GM03348 (cell line): ENCODE data around the gene AKAP6.
"Not testable (repeated sequence)": the region's sequence is repeated elsewhere in the genome, so short reads cannot be mapped to it uniquely, and the experiment has no call there.

Experiments used
- DNase-seq: peaks from one replicate; pipeline ENCODE4 v3.0.0; 2012; ENCODE audit warnings: low spot score

AKAP6 gene

DNA sequence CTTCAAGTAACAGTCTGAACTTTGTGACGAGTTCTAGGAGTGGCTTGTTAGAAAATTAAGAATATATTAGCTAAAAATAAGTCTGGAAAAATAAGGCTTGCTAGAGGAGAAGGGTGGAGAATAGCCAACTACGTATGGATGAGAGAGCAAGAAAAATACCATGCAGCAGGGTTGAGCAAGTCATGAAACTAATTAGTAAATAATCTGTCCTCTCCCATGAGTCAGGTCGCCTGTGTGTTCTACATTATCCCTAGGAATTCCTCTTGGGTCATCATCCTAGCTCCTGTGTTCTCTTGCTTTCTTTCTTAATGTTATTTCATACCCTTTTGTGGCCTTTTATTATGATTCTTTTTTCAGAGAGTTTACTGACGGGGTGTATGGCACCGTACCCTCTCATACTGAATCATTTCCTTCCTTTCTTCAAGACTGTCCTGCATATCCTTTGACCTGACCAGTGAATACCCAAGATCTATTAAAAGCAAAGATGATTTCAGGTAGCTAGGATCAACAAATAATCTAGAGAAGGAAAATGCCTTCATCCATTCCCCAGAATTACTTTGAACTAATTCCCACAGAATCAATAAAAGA is 432.4 kb downstream of the AKAP6 start:
- peak; percentile 16 for DNase-seq

GRCh38 chr14:32762886-32763285 is 433.8 kb downstream of the AKAP6 start:
- no peak for DNase-seq

DNA sequence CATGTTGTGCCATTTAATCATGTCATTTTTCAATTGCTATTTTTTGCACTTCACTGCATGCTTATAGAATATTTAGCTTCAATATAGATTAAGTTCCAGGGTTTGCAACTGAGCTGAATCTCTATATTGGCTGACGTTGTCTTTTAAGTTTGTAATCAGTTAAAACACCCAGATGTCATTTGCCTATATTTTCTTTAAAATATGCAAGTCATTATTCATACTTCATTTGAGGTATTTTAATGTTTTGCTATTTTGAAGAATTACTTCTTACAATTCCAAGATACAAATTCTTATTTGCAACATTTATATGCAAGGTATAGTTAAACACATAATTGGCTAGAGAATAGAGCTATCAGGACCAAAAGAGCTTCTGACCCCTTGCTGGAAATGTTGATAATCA is 434.6 kb downstream of the AKAP6 start:
- DNase-seq = no peak

DNA sequence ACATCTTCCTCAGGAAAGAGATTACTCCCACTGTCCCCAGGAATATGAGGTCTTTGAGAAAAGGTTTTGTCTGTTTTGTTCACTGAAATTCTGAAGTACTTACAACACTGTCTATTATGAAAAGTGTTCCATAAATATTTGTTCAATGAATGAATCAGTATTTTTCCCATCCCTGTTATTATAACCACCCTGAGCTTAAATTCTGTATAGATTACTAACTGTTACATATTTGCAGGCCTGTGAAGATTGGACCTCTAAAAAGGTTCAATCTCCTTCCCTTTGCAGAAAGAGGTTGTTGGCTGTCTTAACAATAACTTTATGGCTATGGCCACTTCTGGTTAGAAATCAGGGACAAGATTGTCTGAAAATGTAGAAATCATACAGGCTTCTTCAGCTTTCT is 435.0 kb downstream of the AKAP6 start:
- no peak for DNase-seq

- no peak for DNase-seq
Observed at GRCh38 chr14:32770422-32770821, 441.3 kb downstream of the AKAP6 start.

GRCh38 chr14:32774214-32774613 is 445.1 kb downstream of the AKAP6 start:
- DNase-seq = no peak

DNA sequence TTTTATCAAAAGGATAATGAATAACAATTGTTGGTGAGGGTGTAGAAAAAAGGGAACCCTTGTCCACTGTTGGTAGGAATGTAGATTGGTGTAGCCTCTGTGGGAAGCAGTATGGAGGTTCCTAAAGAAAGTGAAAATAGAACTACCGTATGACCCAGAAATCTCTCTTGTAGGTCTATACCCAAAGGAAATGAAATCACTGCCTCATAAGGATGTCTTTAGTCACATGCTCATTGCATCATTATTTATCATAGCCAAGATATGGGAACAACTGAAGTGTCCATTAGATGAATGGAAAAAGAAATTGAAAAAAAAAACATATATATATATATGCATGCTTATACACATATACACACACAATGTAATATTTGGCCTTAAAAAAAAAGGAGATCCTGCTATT is 450.7 kb downstream of the AKAP6 start:
- no peak for DNase-seq

- no peak for DNase-seq
Observed at GRCh38 chr14:32784405-32784804, 455.3 kb downstream of the AKAP6 start.

GRCh38 chr14:32785585-32785984 is 456.5 kb downstream of the AKAP6 start:
- DNase-seq = no peak

- DNase-seq = no peak
Observed at GRCh38 chr14:32786886-32787285, 457.8 kb downstream of the AKAP6 start.

DNA sequence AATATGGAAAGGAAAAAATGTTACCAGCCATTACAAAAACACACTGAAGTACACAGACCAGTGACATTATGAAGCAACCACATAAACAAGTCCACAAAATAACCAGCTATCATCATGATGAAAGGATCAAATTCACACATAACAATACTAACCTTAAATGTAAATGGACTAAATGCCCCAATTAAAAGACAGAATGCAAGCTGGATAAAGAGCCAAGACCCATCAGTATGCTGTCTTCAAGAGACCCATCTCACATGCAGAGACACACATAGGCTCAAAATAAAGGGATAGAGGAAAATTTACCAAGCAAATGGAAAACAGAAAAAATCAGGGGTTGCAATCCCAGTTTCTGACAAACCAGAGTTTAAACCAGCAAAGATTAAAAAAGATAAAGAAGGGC is 463.9 kb downstream of the AKAP6 start:
- not testable (repeated sequence) for DNase-seq

DNA sequence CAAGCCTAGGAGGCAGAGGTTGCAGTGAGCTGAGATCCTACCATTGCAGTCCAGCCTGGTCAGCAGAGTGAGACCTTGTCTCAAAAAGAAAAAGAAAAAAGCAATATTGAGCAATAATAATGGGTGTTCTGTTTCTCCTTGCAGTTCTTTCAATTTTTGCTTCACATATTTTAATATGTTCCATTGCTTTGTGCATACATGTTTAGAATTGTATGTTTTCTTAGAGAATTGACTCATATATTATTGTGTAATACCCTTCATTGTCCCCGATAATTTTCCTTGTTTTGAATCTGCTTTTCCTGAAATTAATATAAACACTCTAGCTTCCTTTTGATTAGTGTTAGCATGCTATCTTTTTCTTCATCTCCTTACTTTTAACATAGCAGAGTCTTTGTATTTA is 471.2 kb downstream of the AKAP6 start:
- no peak for DNase-seq

DNA sequence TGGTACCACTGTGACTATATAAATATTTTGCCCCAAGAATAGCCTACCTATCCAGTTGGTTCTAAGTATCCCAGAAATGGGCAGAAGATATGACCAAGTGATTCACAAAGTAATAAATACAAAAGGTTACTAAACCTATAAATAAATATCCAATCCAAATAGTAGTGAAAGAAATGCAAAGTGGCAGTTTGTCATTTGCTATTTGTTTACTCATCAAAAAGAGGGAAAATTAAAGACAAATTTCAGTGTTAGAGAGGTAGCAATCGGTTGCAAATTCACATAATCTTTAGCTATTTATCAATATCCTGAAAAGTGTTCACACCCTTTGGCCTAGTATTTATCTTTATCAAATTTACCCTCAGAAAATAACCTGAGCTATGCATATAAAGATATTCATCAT is 473.2 kb downstream of the AKAP6 start:
- no peak for DNase-seq

GRCh38 chr14:32805979-32806378 is 476.9 kb downstream of the AKAP6 start:
- DNase-seq = no peak

DNA sequence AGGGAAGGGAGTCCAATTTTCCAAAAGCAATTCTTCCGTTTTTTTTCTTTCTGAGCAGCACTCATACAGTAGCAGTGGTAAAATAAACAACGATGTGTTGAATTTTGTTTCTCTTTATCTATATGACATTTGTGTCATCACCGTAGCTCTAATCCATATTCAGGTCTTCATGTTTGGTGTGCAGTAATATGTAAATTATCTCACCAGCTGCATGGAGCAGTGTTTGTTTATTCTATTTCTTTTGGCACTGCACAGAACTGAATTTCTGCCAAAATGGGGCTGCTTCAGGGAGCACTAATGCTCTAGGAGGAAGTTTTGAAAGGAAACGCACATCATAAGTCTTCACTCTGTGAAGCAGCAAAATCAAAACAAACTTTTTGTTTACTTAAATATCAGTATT is 479.5 kb downstream of the AKAP6 start:
- DNase-seq = peak; percentile 5

- no peak for DNase-seq
Observed at GRCh38 chr14:32809255-32809654, 480.2 kb downstream of the AKAP6 start.

DNA sequence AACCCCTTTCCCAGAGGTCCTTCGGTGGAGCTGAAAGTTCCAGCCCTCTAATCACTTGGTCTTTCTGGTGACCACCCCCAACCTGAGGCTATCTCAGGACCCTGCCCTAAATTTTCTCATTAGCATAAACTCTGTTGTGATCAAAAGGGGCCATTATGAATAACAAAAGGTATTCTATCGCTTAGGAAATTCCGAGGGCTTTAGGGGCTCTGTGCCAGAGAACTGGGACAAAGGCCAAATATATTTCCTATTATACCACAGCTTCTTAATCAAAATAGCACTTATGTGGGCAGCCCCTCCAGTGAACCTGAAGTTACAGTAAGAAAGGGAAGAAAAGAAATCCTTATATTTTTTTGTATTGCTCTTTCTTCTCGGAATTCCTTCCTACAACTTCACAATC is 484.3 kb downstream of the AKAP6 start:
- DNase-seq = no peak

DNA sequence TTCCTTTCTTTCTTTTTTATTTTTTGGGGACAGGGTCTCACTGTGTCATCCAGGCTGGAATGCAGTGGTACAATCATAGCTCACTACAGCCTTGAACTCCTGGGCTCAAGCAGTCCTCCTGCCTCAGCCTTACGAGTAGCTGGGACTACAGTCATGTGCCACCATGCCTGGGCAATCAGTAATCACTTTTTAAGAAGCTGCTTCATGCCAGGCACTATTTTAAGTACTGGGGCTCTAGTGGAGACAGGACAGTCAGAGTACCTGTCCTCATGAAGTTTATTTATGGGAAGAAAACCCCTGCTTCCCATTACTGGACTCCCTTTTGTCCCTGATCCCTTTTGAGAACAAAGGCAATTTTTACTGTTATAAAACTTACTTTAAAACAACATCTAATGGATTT is 485.6 kb downstream of the AKAP6 start:
- DNase-seq = no peak

GRCh38 chr14:32816588-32816987 is 487.5 kb downstream of the AKAP6 start:
- DNase-seq = no peak

DNA sequence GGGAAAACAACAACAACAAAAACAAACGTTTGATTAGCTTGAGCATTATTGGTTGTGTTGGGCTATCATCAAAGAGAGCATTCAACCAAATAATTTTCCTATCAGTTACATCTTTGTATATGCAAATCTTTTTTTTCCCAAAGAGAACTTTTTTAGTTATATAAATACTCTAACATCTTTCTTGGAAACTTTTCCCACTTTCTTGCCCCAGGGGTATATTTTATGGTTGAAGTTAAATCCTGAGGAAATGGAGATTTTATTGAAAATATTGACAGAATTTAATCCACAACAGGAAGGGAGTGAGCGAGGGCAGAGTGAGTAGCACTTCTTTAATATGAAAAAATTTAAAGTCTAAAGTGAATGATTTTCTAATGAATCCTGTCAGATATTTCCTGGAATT is 488.7 kb downstream of the AKAP6 start:
- no peak for DNase-seq

DNA sequence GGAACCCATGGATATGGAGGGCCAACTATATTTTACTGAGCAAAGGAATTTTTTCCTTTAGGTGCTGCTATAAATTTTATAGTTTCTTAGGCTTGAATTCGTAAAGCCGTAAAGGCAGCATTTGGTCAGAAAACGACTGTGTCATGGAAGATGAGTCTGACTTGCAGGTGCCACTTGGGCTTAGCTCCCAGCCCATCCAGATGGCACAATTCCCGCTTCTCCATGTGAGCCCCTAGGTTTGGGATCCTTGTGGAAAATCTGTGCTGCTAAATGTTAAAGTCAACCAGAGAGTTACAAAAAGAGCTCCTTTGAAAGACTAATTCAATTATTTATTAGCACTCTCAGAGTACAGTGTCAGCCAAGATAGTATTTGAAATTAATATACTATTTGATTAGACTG is 489.5 kb downstream of the AKAP6 start:
- no peak for DNase-seq

GRCh38 chr14:32820181-32820580 is 491.1 kb downstream of the AKAP6 start:
- no peak for DNase-seq

GRCh38 chr14:32820682-32821081 is 491.6 kb downstream of the AKAP6 start:
- DNase-seq = no peak

DNA sequence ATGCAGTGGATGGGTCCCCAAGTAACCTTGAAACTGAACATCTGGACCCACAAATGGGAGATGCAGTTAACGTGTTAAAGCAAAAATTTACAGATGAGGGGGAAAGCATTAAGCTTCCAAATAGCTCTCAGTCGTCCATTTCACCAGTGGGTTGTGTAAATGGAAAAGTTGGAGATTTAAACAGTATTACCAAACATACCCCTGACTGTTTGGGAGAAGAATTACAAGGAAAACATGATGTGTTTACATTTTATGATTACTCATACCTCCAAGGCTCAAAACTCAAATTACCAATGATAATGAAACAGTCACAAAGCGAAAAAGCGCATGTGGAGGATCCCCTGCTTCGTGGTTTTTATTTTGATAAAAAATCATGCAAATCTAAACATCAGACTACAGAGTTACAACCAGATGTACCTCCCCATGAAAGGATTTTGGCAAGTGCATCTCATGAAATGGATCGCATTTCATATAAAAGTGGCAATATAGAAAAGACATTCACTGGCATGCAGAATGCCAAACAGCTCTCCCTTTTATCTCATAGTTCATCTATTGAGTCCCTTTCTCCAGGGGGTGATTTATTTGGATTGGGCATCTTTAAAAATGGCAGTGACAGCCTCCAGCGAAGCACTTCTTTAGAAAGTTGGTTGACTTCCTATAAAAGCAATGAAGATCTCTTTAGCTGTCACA is 493.0 kb downstream of the AKAP6 start:
- no peak for DNase-seq
